Ishikawa (cell line): ENCODE results near the gene MUC5B.

Source experiments
- CEBPB ChIP-seq: IDR thresholded peaks from 2 replicates; pipeline ENCODE4 v1.6.1; 2012
- CREB1 ChIP-seq: IDR thresholded peaks from 2 replicates; pipeline ENCODE4 v1.6.1; 2012; ENCODE audit warnings: low read depth
- EGR1 ChIP-seq: IDR thresholded peaks from 2 replicates; pipeline ENCODE4 v1.6.1; 2012
- EP300 ChIP-seq: IDR thresholded peaks from 2 replicates; pipeline ENCODE4 v1.6.1; 2012; ENCODE audit warnings: borderline replicate concordance
- FOXM1 ChIP-seq: IDR thresholded peaks from 2 replicates; pipeline ENCODE4 v1.6.1; 2012; ENCODE audit warnings: low read depth, borderline replicate concordance
- MAX ChIP-seq: IDR thresholded peaks from 2 replicates; pipeline ENCODE4 v1.6.1; 2012
- NFIC ChIP-seq: IDR thresholded peaks from 2 replicates; pipeline ENCODE4 v1.6.1; 2012
- RAD21 ChIP-seq: IDR thresholded peaks from 2 replicates; pipeline ENCODE4 v1.6.1; 2012; ENCODE audit warnings: low read depth
- TAF1 ChIP-seq: IDR thresholded peaks from 2 replicates; pipeline ENCODE4 v1.6.1; 2012; ENCODE audit warnings: low read depth, mild to moderate bottlenecking
- TCF12 ChIP-seq: IDR thresholded peaks from 2 replicates; pipeline ENCODE4 v1.6.1; 2012; ENCODE audit warnings: low read depth
- TEAD4 ChIP-seq: IDR thresholded peaks from 2 replicates; pipeline ENCODE4 v1.6.1; 2012
- YY1 ChIP-seq: IDR thresholded peaks from 2 replicates; pipeline ENCODE4 v1.6.1; 2012; ENCODE audit warnings: low read depth
- ZBTB7A ChIP-seq: IDR thresholded peaks from 2 replicates; pipeline ENCODE4 v1.6.1; 2012; ENCODE audit warnings: low read depth
- TF ChIP-seq, protein P1 (sequence below): IDR thresholded peaks from 2 replicates; pipeline ENCODE4 v1.6.1; 2012
- TF ChIP-seq, protein P2 (sequence below): IDR thresholded peaks from 2 replicates; pipeline ENCODE4 v1.6.1; 2012; ENCODE audit warnings: low read depth, mild to moderate bottlenecking

The MUC5B gene

GRCh38 chr11:1200611-1201191 is 22.2 kb upstream of the MUC5B start:
- TF ChIP-seq, protein P1, sequence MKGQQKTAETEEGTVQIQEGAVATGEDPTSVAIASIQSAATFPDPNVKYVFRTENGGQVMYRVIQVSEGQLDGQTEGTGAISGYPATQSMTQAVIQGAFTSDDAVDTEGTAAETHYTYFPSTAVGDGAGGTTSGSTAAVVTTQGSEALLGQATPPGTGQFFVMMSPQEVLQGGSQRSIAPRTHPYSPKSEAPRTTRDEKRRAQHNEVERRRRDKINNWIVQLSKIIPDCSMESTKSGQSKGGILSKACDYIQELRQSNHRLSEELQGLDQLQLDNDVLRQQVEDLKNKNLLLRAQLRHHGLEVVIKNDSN: no peak
- TF ChIP-seq MAX (no peak), NFIC (no peak), ZBTB7A (no peak), TCF12 (no peak), RAD21 (no peak), CEBPB (no peak), FOXM1 (no peak), YY1 (no peak), EGR1 (no peak), EP300 (no peak), TEAD4 (no peak), TAF1 (no peak), CREB1 (no peak)
- TF ChIP-seq, protein P2, sequence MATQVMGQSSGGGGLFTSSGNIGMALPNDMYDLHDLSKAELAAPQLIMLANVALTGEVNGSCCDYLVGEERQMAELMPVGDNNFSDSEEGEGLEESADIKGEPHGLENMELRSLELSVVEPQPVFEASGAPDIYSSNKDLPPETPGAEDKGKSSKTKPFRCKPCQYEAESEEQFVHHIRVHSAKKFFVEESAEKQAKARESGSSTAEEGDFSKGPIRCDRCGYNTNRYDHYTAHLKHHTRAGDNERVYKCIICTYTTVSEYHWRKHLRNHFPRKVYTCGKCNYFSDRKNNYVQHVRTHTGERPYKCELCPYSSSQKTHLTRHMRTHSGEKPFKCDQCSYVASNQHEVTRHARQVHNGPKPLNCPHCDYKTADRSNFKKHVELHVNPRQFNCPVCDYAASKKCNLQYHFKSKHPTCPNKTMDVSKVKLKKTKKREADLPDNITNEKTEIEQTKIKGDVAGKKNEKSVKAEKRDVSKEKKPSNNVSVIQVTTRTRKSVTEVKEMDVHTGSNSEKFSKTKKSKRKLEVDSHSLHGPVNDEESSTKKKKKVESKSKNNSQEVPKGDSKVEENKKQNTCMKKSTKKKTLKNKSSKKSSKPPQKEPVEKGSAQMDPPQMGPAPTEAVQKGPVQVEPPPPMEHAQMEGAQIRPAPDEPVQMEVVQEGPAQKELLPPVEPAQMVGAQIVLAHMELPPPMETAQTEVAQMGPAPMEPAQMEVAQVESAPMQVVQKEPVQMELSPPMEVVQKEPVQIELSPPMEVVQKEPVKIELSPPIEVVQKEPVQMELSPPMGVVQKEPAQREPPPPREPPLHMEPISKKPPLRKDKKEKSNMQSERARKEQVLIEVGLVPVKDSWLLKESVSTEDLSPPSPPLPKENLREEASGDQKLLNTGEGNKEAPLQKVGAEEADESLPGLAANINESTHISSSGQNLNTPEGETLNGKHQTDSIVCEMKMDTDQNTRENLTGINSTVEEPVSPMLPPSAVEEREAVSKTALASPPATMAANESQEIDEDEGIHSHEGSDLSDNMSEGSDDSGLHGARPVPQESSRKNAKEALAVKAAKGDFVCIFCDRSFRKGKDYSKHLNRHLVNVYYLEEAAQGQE: no peak

DNA sequence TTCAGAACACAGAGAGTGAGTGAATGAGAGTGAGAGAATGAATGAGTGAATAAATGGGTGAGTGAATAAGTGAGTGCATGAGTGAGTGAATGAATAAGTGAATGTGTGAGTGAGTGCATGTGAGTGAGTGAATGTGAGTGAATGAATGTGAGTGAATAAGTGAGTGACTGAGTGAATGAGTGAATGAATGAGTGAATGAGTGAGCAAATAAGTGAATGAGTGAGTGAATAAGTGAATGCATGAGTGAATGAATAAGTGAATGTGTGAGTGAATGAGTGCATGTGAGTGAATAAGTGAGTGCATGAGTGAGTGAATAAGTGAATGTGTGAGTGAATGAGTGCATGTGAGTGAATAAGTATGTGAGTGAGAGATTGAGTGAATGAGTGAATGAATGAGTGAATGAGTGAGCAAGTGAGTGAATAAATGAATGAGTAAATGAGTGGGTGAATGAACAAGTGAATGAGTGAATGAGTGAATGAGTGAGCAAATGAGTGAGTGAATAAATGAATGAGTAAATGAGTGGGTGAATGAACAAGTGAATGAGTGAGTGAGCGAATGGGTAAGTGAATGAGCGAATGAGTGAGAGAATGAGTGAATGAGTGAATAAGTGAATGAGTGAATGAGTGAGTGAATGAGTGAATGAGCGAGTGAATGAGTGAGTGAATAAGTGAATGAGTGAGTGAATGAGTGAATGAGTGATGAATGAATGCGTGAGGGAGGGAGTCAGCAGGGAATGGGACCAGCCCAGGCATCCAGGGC is 21.3 kb upstream of the MUC5B start:
- no peak for TF ChIP-seq EGR1
- TF ChIP-seq TAF1: no peak
- no peak for TF ChIP-seq MAX
- no peak for TF ChIP-seq YY1
- TF ChIP-seq NFIC: no peak

DNA sequence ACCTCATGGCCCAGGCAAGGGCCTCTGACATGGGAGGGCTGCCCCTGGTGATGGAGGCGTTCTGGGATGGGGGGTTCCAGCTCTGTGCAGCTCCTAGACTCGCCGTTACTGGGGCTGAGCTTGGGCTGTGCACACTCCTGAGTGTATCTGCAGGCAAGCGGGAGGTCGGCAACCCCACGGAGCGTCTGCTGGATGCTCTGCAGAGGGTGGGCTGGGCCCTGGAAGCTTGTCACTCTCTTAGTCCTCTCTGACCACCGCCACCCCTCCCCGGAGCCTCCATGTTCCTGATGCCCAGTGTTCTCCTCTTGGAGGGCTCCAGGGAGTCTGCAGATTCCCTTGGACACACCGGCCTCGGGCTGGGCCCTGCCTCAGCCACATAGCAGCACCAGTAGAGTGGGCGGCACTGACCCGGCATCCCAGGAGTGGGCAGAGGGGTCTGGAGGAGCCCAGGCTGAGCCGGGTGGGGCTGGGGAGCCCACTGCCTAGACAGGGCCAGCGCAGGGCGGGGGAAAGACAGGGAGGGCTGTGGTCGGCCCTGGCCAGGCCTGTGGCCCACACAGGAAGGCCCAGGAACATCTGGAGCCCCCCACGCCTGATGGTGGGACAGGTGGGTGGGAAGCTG is 20.6 kb upstream of the MUC5B start:
- TF ChIP-seq, protein P1: no peak

DNA sequence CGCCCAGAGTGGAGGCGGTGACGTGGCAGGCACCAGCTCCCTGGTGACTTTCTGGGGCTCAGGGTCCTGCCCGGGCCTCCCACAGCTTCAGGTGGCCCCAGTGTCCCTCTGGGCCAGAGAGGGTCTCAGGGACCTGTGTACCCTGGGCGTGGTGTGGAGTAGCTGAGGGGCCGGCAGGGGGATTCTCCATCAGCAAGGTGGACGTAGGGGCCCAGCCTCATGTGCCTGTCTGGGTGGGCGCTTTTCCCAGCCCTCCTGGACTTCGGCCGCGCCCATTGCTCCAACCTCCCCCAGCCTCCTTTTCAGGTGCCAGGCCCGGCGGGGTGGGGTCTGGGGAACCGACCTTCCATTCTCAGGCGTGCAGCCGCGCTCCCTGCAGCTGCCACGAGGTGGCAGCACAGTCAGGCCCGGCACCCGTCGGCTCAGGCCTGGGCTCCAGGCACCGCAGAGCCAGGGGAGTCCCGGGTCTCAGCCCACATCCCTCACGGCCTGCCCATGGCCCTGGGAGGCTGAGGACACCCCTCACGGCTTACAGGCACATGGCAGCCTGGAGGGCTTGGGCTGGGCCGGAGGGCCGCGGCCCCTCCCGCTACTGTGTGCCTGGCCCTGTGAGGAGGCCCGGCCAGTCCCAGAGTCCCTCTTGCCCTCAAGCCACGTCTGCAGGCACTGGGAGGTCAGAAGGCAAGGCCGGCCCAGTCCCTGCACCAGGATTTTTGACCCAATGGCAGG is 19.9 kb upstream of the MUC5B start:
- no peak for TF ChIP-seq CEBPB
- peak; percentile 75 for TF ChIP-seq ZBTB7A
- TF ChIP-seq NFIC: 0 out of 2 replicates have a peak, but pooled peaks have one; percentile 11
- TF ChIP-seq RAD21: peak; percentile 85
- TF ChIP-seq EP300: peak; percentile 47; the same call in 1 of the 2 replicates

DNA sequence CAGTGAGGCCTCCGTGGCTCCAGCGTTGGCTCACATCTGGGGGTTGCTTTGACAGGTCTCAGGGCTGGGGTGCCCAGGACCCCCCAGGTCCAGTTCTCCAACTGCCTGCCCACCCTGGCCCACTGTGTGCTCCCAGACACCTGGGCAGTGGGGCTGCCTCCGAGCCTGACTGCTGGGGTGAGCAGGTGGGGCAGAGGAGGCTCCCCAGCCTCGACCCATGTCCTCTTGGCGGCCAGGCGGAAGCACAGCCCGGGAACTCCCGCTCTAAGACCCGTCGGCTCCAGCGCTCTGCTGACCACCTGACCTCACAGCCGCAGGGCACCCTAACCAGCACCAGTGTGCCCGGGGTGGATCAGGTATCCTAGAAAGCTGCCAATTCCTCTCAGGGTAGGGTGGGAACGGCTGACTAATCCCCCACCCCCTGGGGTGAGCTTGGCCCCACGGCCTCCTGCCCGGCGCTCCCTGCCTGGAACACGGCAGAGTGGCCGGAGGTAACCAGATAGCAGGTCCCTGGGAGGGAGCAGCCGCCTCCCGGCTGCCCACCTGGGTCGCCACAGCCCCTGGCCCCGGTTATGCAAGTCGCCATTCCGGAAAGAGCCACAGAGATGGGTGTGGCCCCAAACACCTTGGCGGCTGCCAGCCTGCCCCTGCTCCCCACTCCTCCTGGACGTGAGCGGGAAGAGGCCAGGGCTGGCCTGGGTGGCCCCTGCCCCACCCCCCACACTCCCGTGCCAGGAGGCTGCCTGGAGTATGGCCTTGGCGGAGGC is 19.2 kb upstream of the MUC5B start:
- peak; percentile 26; the same call in 1 of the 2 replicates for TF ChIP-seq RAD21
- TF ChIP-seq MAX: peak; percentile 94
- peak; percentile 95 for TF ChIP-seq EP300
- TF ChIP-seq TEAD4: peak; percentile 68
- no peak for TF ChIP-seq YY1
- peak; percentile 67; the same call in 1 of the 2 replicates for TF ChIP-seq CEBPB
- peak; percentile 98 for TF ChIP-seq TCF12
- no peak for TF ChIP-seq CREB1
- no peak for TF ChIP-seq EGR1
- TF ChIP-seq TAF1: no peak
- peak; percentile 91; the same call in 1 of the 2 replicates for TF ChIP-seq ZBTB7A
- TF ChIP-seq, protein P1: peak; percentile 86
- peak; percentile 98 for TF ChIP-seq NFIC
- TF ChIP-seq, protein P2: no peak
- TF ChIP-seq FOXM1: peak; percentile 90
